Adipocyte (in vitro differentiated cells): Measurements from ENCODE around the gene PPP1R8.
"Not testable (repeated sequence)": the region's sequence is repeated elsewhere in the genome, so short reads cannot be mapped to it uniquely, and the experiment has no call there.

Experiments used
- DNase-seq: peaks from one replicate; pipeline ENCODE4 v3.0.0-alpha.2; 2015; ENCODE audit warnings: low read depth
- H3K27me3 ChIP-seq: replicated peaks from 2 replicates; pipeline ENCODE4 v1.7.0; 2013; ENCODE audit warnings: mild to moderate bottlenecking, low read length, moderate library complexity; ENCODE audit not compliant: control insufficient read depth, insufficient read depth
- H3K36me3 ChIP-seq: 2 replicates; pipeline ENCODE4 v1.7.0; 2013; ENCODE audit warnings: low read length, mild to moderate bottlenecking, moderate library complexity; ENCODE audit not compliant: control insufficient read depth, insufficient read depth, severe bottlenecking
- H3K4me1 ChIP-seq: 2 replicates; pipeline ENCODE4 v1.7.0; 2013; ENCODE audit warnings: mild to moderate bottlenecking, low read length, moderate library complexity; ENCODE audit not compliant: control insufficient read depth, insufficient read depth
- H3K4me3 ChIP-seq: 2 replicates; pipeline ENCODE4 v1.7.0; 2013; ENCODE audit warnings: mild to moderate bottlenecking, low read length, moderate library complexity
- H3K9ac ChIP-seq: 2 replicates; pipeline ENCODE4 v1.7.0; 2013; ENCODE audit warnings: mild to moderate bottlenecking, low read length, moderate library complexity
- H3K9me3 ChIP-seq: 2 replicates; pipeline ENCODE4 v1.7.0; 2013; ENCODE audit warnings: mild to moderate bottlenecking, low read length, moderate library complexity; ENCODE audit not compliant: control insufficient read depth

Gene PPP1R8

GRCh38 chr1:27862671-27863537 lies 32.3 kb downstream of the PPP1R8 start:
- H3K27me3 ChIP-seq = no peaks in the 10 kb centered on the region
- H3K36me3 ChIP-seq = no peaks in the 10 kb centered on the region
- H3K4me3 ChIP-seq = peak overlapping the region; percentile 46
- H3K9ac ChIP-seq = peak overlapping the region; percentile 80
- H3K4me1 ChIP-seq = peaks cover 39% of the 10 kb centered on the region
- no peaks in the 10 kb centered on the region for H3K9me3 ChIP-seq
- peak; percentile 93 for DNase-seq

GRCh38 chr1:27863538-27863915 lies 32.9 kb downstream of the PPP1R8 start:
- Histone ChIP-seq H3K9me3 (no peaks in the 10 kb centered on the region), H3K4me3 (no peak overlapping the region), H3K9ac (peak overlapping the region; percentile 77), H3K36me3 (no peaks in the 10 kb centered on the region), H3K27me3 (no peaks in the 10 kb centered on the region), H3K4me1 (peaks cover 35% of the 10 kb centered on the region)
- no peak for DNase-seq

GRCh38 chr1:27864264-27864895 lies 33.8 kb downstream of the PPP1R8 start:
- peaks cover 28% of the 10 kb centered on the region for H3K4me1 ChIP-seq
- H3K4me3 ChIP-seq = no peak overlapping the region
- H3K36me3 ChIP-seq = no peaks in the 10 kb centered on the region
- H3K27me3 ChIP-seq = no peaks in the 10 kb centered on the region
- DNase-seq = no peak
- no peaks in the 10 kb centered on the region for H3K9me3 ChIP-seq
- peak overlapping the region; percentile 77 for H3K9ac ChIP-seq

- H3K27me3 ChIP-seq = no peaks in the 10 kb centered on the region
- DNase-seq = no peak
- H3K4me1 ChIP-seq = peaks cover 28% of the 10 kb centered on the region
- no peaks in the 10 kb centered on the region for H3K9me3 ChIP-seq
- H3K9ac ChIP-seq = no peak overlapping the region
- H3K4me3 ChIP-seq = no peak overlapping the region
- H3K36me3 ChIP-seq = no peaks in the 10 kb centered on the region
These were observed 35.2 kb downstream of the PPP1R8 start for GRCh38 chr1:27865821-27866220.

- Histone ChIP-seq H3K4me1 (peaks cover 18% of the 10 kb centered on the region), H3K36me3 (no peaks in the 10 kb centered on the region), H3K4me3 (no peak overlapping the region), H3K9ac (no peak overlapping the region), H3K9me3 (no peaks in the 10 kb centered on the region), H3K27me3 (no peaks in the 10 kb centered on the region)
- DNase-seq = no peak
These were observed 38.0 kb downstream of the PPP1R8 start for GRCh38 chr1:27868556-27868931.

GRCh38 chr1:27868932-27869718 lies 38.5 kb downstream of the PPP1R8 start:
- Histone ChIP-seq H3K27me3 (no peaks in the 10 kb centered on the region), H3K4me1 (peaks cover 12% of the 10 kb centered on the region), H3K9ac (no peak overlapping the region), H3K4me3 (no peak overlapping the region), H3K9me3 (no peaks in the 10 kb centered on the region), H3K36me3 (no peaks in the 10 kb centered on the region)
- DNase-seq = no peak

GRCh38 chr1:27869719-27870085 lies 39.1 kb downstream of the PPP1R8 start:
- Histone ChIP-seq H3K9me3 (no peaks in the 10 kb centered on the region), H3K9ac (no peak overlapping the region), H3K4me3 (no peak overlapping the region), H3K27me3 (no peaks in the 10 kb centered on the region), H3K4me1 (peaks cover 7% of the 10 kb centered on the region), H3K36me3 (no peaks in the 10 kb centered on the region)
- DNase-seq = no peak

- not testable (repeated sequence) for DNase-seq, H3K27me3 ChIP-seq, H3K4me3 ChIP-seq, H3K36me3 ChIP-seq, H3K9ac ChIP-seq, H3K9me3 ChIP-seq
- peaks cover 11% of the 10 kb centered on the region for H3K4me1 ChIP-seq
These were observed 40.5 kb downstream of the PPP1R8 start for GRCh38 chr1:27871076-27871475.

GRCh38 chr1:27872059-27872801 lies 41.6 kb downstream of the PPP1R8 start, which contains the start of gene THEMIS2:
THEMIS2 (plus strand) TSS chr1:27872544; CDS start chr1:27872572, 28 bp downstream.
- Histone ChIP-seq H3K27me3 (no peaks in the 10 kb centered on the region), H3K4me3 (peak within 1 kb of the TSS; percentile 88), H3K9me3 (no peaks in the 10 kb centered on the region), H3K4me1 (peaks cover 11% of the 10 kb centered on the region), H3K9ac (peak within 1 kb of the TSS; percentile 87), H3K36me3 (peaks cover 4% of the 10 kb centered on the region)
- peak; percentile 76 for DNase-seq

GRCh38 chr1:27872802-27873551 lies 42.4 kb downstream of the PPP1R8 start:
- DNase-seq = peak; percentile 28
- peaks cover 4% of the 10 kb centered on the region for H3K36me3 ChIP-seq
- H3K4me1 ChIP-seq = peaks cover 11% of the 10 kb centered on the region
- peak overlapping the region; percentile 87 for H3K9ac ChIP-seq
- no peaks in the 10 kb centered on the region for H3K27me3 ChIP-seq
- no peaks in the 10 kb centered on the region for H3K9me3 ChIP-seq
- H3K4me3 ChIP-seq = peak overlapping the region; percentile 88
